ENCODE measurements around the gene SH3RF3. TPM values are rescaled to one million over a fixed set of nuclear protein-coding genes. Genes with fewer than 3 reads are reported as not detected.

SH3RF3 gene
- total and polyA plus RNA-seq, 9 of the 15 experiments (the other 6 are each of a cell fraction or from before 2014, with no cell fraction given): 0.02 TPM; not detected in 8

GRCh38 chr2:109212836-109213563 is 84.0 kb downstream of the SH3RF3 start:
- H2AFZ ChIP-seq (ENCODE audit: low read depth, low read length): no peak overlapping the region
- no peak overlapping the region for H3K4me3 ChIP-seq
- H3K27ac ChIP-seq (ENCODE audit: extremely low read depth, low read depth, low read length): no peak overlapping the region
- CTCF ChIA-PET (ENCODE audit: low intra/inter-chr PET ratio): no interaction called here
- H3K4me2 ChIP-seq (ENCODE audit: insufficient read depth, low read length): no peak overlapping the region
- H3K9me1 ChIP-seq (ENCODE audit: control insufficient read depth, insufficient read depth, low read length): no peaks in the 10 kb centered on the region
- H4K20me1 ChIP-seq (replicated peaks; ENCODE audit: control insufficient read depth, insufficient read depth, low read length): peaks cover 14% of the 10 kb centered on the region
- no peaks in the 10 kb centered on the region for H3K79me2 ChIP-seq (ENCODE audit: control insufficient read depth, insufficient read depth, low read length)
- intact Hi-C loops (cut with micrococcal nuclease) (no loop called here), in situ Hi-C loops (cut with MboI) (no loop called here)
- POLR2A ChIA-PET: no interaction called here
- no peaks in the 10 kb centered on the region for H3K9me3 ChIP-seq (replicated peaks; ENCODE audit: control insufficient read depth, insufficient read depth, low read depth, low read length)
- FAIRE-seq: no peak
- H3K36me3 ChIP-seq (ENCODE audit: control insufficient read depth, insufficient read depth, low read length): no peaks in the 10 kb centered on the region
- peaks cover 12 to 76% of the 10 kb centered on the region in 2 experiments for H3K27me3 ChIP-seq (ENCODE audit: control insufficient read depth in 2 of 2, insufficient read depth in 2 of 2, low read length in 2 of 2)
- no peak for DNase-seq (ENCODE audit: extremely low read depth in 1 of 4, low spot score in 3 of 4)
- no peak overlapping the region for H3K9ac ChIP-seq (ENCODE audit: insufficient read depth in 1 of 2, low read depth in 2 of 2, low read length in 2 of 2)
- WGBS (ENCODE audit: insufficient coverage, low coverage, missing lambda C conversion rate): 15% methylated on average over 10 of the region's 10 CpGs
- TF ChIP-seq ZKSCAN8 (CRISPR knock-in tag; IDR thresholded peaks at IDR 0.05) (no peak), HSF4 (CRISPR knock-in tag; IDR thresholded peaks at IDR 0.05; ENCODE audit: borderline replicate concordance) (no peak), ZNF780A (CRISPR knock-in tag; IDR thresholded peaks at IDR 0.05) (no peak), ZNF644 (tag; IDR thresholded peaks at IDR 0.05; ENCODE audit: low read depth) (no peak), IRF2 (CRISPR knock-in tag; IDR thresholded peaks at IDR 0.05) (no peak), GABPB1 (CRISPR knock-in tag; IDR thresholded peaks at IDR 0.05) (no peak), PURB (CRISPR knock-in tag; IDR thresholded peaks at IDR 0.05; ENCODE audit: low read depth) (no peak), ZHX1 (conservative IDR thresholded peaks at IDR 0.05; ENCODE audit: low read length) (no peak), NCOA6 (IDR thresholded peaks at IDR 0.05) (no peak), E2F1 (CRISPR knock-in tag; IDR thresholded peaks at IDR 0.05) (no peak), TCF7L2 (IDR thresholded peaks at IDR 0.05; ENCODE audit: low read depth, low read length) (no peak), RBM15 (IDR thresholded peaks at IDR 0.05; ENCODE audit: insufficient read depth, low read length) (no peak), CTBP1 (IDR thresholded peaks at IDR 0.05; ENCODE audit: borderline replicate concordance) (no peak)
- no TSS peak for BruUV-seq (replicated peaks)
- H3K4me1 ChIP-seq (replicated peaks in 1 of 2; ENCODE audit: control insufficient read depth in 2 of 2, insufficient read depth in 2 of 2, low read length in 2 of 2): peaks cover 8 to 10% of the 10 kb centered on the region in 2 experiments; a peak in 4 of 5 replicates
- no peak for ATAC-seq
